Fibroblast of mammary gland (primary cell): ENCODE data around the gene TOR1B.
A peak's percentile ranks its signal among the peaks of the same experiment; 100 is the strongest.

ENCODE experiments used
- DNase-seq: peaks from one replicate; pipeline ENCODE4 v3.0.0-alpha.2; 2010; ENCODE audit warnings: low read depth
- H3K4me3 ChIP-seq: 2 replicates; pipeline ENCODE4 v1.5.1; 2011; ENCODE audit warnings: low read depth, mild to moderate bottlenecking, low read length, moderate library complexity; ENCODE audit not compliant: control insufficient read depth
- CTCF ChIP-seq: conservative IDR thresholded peaks from 2 replicates; pipeline ENCODE4 v1.5.1; 2011; ENCODE audit warnings: low read depth, low read length, inconsistent platforms; ENCODE audit not compliant: control insufficient read depth, insufficient read depth

Gene TOR1B

GRCh38 chr9:129776938-129777768, 25.8 kb upstream of the TOR1B start:
- peak; percentile 100 for DNase-seq
- peak overlapping the region; percentile 4 for H3K4me3 ChIP-seq
- no peak for TF ChIP-seq CTCF

- TF ChIP-seq CTCF: no peak
- no peak for DNase-seq
- H3K4me3 ChIP-seq: no peak overlapping the region
These were observed 25.2 kb upstream of the TOR1B start for GRCh38 chr9:129777769-129778130.

GRCh38 chr9:129778469-129778868, 24.5 kb upstream of the TOR1B start:
- no peak overlapping the region for H3K4me3 ChIP-seq
- DNase-seq: no peak
- TF ChIP-seq CTCF: no peak

GRCh38 chr9:129779560-129780190, 23.3 kb upstream of the TOR1B start:
- no peak for TF ChIP-seq CTCF
- DNase-seq: no peak
- no peak overlapping the region for H3K4me3 ChIP-seq

- no peak overlapping the region for H3K4me3 ChIP-seq
- no peak for TF ChIP-seq CTCF
- no peak for DNase-seq
These were observed 21.9 kb upstream of the TOR1B start for GRCh38 chr9:129781131-129781530.

- no peak for DNase-seq
- no peak overlapping the region for H3K4me3 ChIP-seq
- TF ChIP-seq CTCF: no peak
These were observed 21.0 kb upstream of the TOR1B start for GRCh38 chr9:129781981-129782380.
